Liver (tissue), 3 donors: Measurements from ENCODE around the gene TAS2R7.

Experiments used
- ATF3 ChIP-seq: IDR thresholded peaks from 2 replicates; pipeline ENCODE4 v1.6.1; 2016; ENCODE audit warnings: antibody characterized with exemption
- CTCF ChIP-seq: fragments of 150-350 bp; IDR thresholded peaks from 2 replicates; pipeline ENCODE4 v1.5.1; 2017; ENCODE audit warnings: improper control_type of control experiment, low read depth, low read length; ENCODE audit not compliant: missing input control
- EGR1 ChIP-seq, 2 donors: IDR thresholded peaks; 2 replicates each; pipeline ENCODE4 v1.6.1; 2016 to 2018; ENCODE audit warnings: antibody characterized with exemption in 2 of 2, low read depth in 2 of 2
- HNF4A ChIP-seq, 2 donors: conservative IDR thresholded peaks; 2 replicates each; pipeline ENCODE4 v1.6.1; 2016; ENCODE audit warnings: antibody characterized with exemption in 2 of 2, mild to moderate bottlenecking in 2 of 2
- HNF4G ChIP-seq: IDR thresholded peaks from 2 replicates; pipeline ENCODE4 v1.6.1; 2016; ENCODE audit warnings: antibody characterized with exemption
- RAD21 ChIP-seq, 2 donors: IDR thresholded peaks; 2 replicates each; pipeline ENCODE4 v1.6.1; 2016; ENCODE audit warnings: antibody characterized with exemption in 2 of 2, mild to moderate bottlenecking in 2 of 2
- SP1 ChIP-seq: IDR thresholded peaks from 2 replicates; pipeline ENCODE4 v1.6.1; 2018; ENCODE audit warnings: antibody characterized with exemption, mild to moderate bottlenecking
- TAF1 ChIP-seq: conservative IDR thresholded peaks from 2 replicates; pipeline ENCODE4 v1.6.1; 2016; ENCODE audit warnings: antibody characterized with exemption, mild to moderate bottlenecking
- YY1 ChIP-seq: IDR thresholded peaks from 2 replicates; pipeline ENCODE4 v1.6.1; 2016; ENCODE audit warnings: antibody characterized with exemption, mild to moderate bottlenecking
- TF ChIP-seq, protein P1 (sequence below): IDR thresholded peaks from 2 replicates; pipeline ENCODE4 v1.6.1; 2016; ENCODE audit warnings: antibody characterized with exemption
- TF ChIP-seq, protein P2 (sequence below): IDR thresholded peaks from 2 replicates; pipeline ENCODE4 v1.6.1; 2016; ENCODE audit warnings: antibody characterized with exemption
- donor health status: healthy.
- donor health status: healthy.

DNA sequence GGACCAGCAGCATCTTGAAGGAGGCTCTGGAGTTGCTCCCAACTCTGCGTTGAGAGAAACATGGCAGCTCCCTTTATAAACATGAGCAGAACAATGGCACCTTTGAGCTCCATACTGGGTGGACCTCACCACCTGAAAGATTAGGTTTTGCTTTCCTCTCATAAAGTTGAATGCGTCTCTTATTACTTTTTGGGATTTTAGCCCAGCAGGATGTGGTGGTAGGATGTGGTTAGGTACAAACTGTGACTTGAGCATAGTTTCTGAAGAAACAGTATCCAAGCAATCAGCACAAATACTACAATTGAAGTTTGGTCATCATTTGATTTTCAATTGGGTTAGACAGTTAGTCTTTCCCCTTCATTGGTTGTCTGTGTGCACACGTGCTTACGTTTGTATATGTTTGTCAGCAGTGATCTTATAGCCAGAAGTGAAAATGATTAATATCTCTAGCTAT, 47.0 kb upstream of the TAS2R7 start, which contains the start of gene PRR4:
- no peak for TF ChIP-seq CTCF
- TF ChIP-seq EGR1 (IDR thresholded peaks at IDR 0.05; ENCODE audit: low read depth in 2 of 2): no peak
- TF ChIP-seq, protein P1, sequence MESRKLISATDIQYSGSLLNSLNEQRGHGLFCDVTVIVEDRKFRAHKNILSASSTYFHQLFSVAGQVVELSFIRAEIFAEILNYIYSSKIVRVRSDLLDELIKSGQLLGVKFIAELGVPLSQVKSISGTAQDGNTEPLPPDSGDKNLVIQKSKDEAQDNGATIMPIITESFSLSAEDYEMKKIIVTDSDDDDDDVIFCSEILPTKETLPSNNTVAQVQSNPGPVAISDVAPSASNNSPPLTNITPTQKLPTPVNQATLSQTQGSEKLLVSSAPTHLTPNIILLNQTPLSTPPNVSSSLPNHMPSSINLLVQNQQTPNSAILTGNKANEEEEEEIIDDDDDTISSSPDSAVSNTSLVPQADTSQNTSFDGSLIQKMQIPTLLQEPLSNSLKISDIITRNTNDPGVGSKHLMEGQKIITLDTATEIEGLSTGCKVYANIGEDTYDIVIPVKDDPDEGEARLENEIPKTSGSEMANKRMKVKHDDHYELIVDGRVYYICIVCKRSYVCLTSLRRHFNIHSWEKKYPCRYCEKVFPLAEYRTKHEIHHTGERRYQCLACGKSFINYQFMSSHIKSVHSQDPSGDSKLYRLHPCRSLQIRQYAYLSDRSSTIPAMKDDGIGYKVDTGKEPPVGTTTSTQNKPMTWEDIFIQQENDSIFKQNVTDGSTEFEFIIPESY: no peak
- TF ChIP-seq YY1: no peak
- TF ChIP-seq, protein P2, sequence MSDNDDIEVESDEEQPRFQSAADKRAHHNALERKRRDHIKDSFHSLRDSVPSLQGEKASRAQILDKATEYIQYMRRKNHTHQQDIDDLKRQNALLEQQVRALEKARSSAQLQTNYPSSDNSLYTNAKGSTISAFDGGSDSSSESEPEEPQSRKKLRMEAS: no peak
- no peak for TF ChIP-seq RAD21 (IDR thresholded peaks at IDR 0.05)
- no peak for TF ChIP-seq ATF3
- no peak for TF ChIP-seq HNF4A (conservative IDR thresholded peaks at IDR 0.05)
- no peak for TF ChIP-seq HNF4G
- no peak for TF ChIP-seq TAF1
- TF ChIP-seq SP1: no peak
